Esophagus muscularis mucosa (tissue), 3 donors: Measurements from ENCODE around the gene TRPM3.

Experiments
- CTCF ChIP-seq, 3 experiments: fragments of 200-600 bp in 2 of 3; fragments of 450-650 bp in 1 of 3; sonication (generic) in 2 of 3; IDR thresholded peaks; one replicate each; pipeline ENCODE4 v1.5.1; 2017 to 2019; ENCODE audit warnings: antibody characterized with exemption in 3 of 3, mild to moderate bottlenecking in 2 of 3, moderate library complexity in 1 of 3
- EP300 ChIP-seq: sonication (generic); formaldehyde crosslinking; IDR thresholded peaks from one replicate; pipeline ENCODE4 v1.6.1; 2017; ENCODE audit warnings: antibody characterized with exemption

DNA sequence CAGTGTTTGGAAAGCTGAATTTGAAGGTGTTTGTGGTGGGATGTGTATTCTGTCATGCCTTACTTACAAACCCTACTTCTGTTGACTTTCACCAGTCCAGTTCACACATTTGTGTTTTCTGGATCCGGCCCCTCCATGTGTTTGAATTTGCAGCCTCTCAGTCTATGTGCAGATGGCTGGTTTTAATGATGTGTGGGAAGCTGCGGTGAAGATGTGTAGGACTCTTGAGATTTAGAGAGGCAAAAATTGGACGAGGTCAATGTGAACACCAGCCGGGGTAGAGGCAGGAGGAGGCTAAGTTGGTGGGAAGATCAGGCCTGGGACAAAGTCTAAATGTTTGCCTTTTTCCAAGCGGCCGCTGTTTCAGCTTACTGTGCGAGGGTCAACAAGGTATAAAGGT is 591.6 kb downstream of the TRPM3 start:
- TF ChIP-seq CTCF (IDR thresholded peaks at IDR 0.05) (no peak), EP300 (no peak)
